GM21381 (cell line): Measurements from ENCODE around the gene BICRAL.
"Not testable (repeated sequence)": the region's sequence is repeated elsewhere in the genome, so short reads cannot be mapped to it uniquely, and the experiment has no call there.

Source experiments
- ATAC-seq: cut with Tn5 transposase; IDR thresholded peaks from one replicate; pipeline ENCODE4 v1.9.1; 2021; ENCODE audit warnings: mild to moderate bottlenecking, moderate library complexity; ENCODE audit not compliant: unreplicated experiment

BICRAL gene

GRCh38 chr6:42890311-42891198 lies 108.7 kb downstream of the BICRAL start:
- ATAC-seq: peak; percentile 89

GRCh38 chr6:42891199-42891722 lies 109.4 kb downstream of the BICRAL start:
- ATAC-seq: no peak

GRCh38 chr6:42894041-42894828 lies 112.4 kb downstream of the BICRAL start:
- not testable (repeated sequence) for ATAC-seq

- no peak for ATAC-seq
Measured at GRCh38 chr6:42896178-42896719, 114.4 kb downstream of the BICRAL start.

GRCh38 chr6:42898891-42899361 lies 117.1 kb downstream of the BICRAL start:
- no peak for ATAC-seq

GRCh38 chr6:42899871-42900270 lies 118.0 kb downstream of the BICRAL start:
- ATAC-seq: no peak

GRCh38 chr6:42901538-42901957 lies 119.7 kb downstream of the BICRAL start:
- ATAC-seq: peak; percentile 69

- ATAC-seq: not testable (repeated sequence)
Measured at GRCh38 chr6:42902429-42903263, 120.8 kb downstream of the BICRAL start.

- no peak for ATAC-seq
Measured at GRCh38 chr6:42904467-42904866, 122.6 kb downstream of the BICRAL start.

- no peak for ATAC-seq
Measured at GRCh38 chr6:42907336-42907735, 125.5 kb downstream of the BICRAL start.

GRCh38 chr6:42909835-42910234 lies 128.0 kb downstream of the BICRAL start:
- ATAC-seq: no peak

- ATAC-seq: no peak
Measured at GRCh38 chr6:42911171-42912021, 129.5 kb downstream of the BICRAL start.

- ATAC-seq: no peak
Measured at GRCh38 chr6:42914546-42914945, 132.7 kb downstream of the BICRAL start.

GRCh38 chr6:42915732-42916131 lies 133.9 kb downstream of the BICRAL start, which contains the start of gene PTCRA:
Gene PTCRA, plus strand, starts transcription at chr6:42916053. Its CDS starts 17 bp downstream, at chr6:42916070.
- no peak for ATAC-seq

- ATAC-seq: no peak
Measured at GRCh38 chr6:42916288-42916687, 134.4 kb downstream of the BICRAL start.
